Karpas-422 (cell line): Measurements from ENCODE around the gene ZNF581. TPM values are rescaled to one million over a fixed set of nuclear protein-coding genes. Genes with fewer than 3 reads are reported as not detected.
A peak's percentile ranks its signal among the peaks of the same experiment; 100 is the strongest.

Experiments used
- DNase-seq: peaks from one replicate; pipeline ENCODE4 v3.0.0-alpha.2; 2015
- H2AFZ ChIP-seq: fragments of 200-600 bp; sonication (generic); 2 replicates; pipeline ENCODE4 v1.6.1; 2014; ENCODE audit warnings: antibody characterized with exemption, low read length, mixed read lengths
- H3K27ac ChIP-seq: fragments of 200-600 bp; sonication (generic); 2 replicates; pipeline ENCODE4 v1.5.1; 2014; ENCODE audit warnings: mild to moderate bottlenecking, low read length, moderate library complexity
- H3K27me3 ChIP-seq: fragments of 200-600 bp; sonication (generic); 2 replicates; pipeline ENCODE4 v1.6.1; 2014; ENCODE audit warnings: low read length, mixed read lengths
- H3K36me3 ChIP-seq: fragments of 200-600 bp; sonication (generic); 2 replicates; pipeline ENCODE4 v1.6.1; 2014; ENCODE audit warnings: low read length, mixed read lengths; ENCODE audit not compliant: insufficient read depth
- H3K4me1 ChIP-seq: fragments of 200-600 bp; sonication (generic); 2 replicates; pipeline ENCODE4 v1.6.1; 2014; ENCODE audit warnings: mild to moderate bottlenecking, low read length, mixed read lengths
- H3K4me2 ChIP-seq: fragments of 200-600 bp; sonication (generic); 2 replicates; pipeline ENCODE4 v1.6.1; 2014; ENCODE audit warnings: low read length, low read depth, mild to moderate bottlenecking; ENCODE audit not compliant: poor library complexity, severe bottlenecking
- H3K4me3 ChIP-seq: fragments of 200-600 bp; sonication (generic); 2 replicates; pipeline ENCODE4 v1.5.1; 2014; ENCODE audit warnings: mild to moderate bottlenecking, antibody characterized with exemption, low read length, mixed read lengths
- H3K79me2 ChIP-seq: fragments of 200-600 bp; sonication (generic); 2 replicates; pipeline ENCODE4 v1.6.1; 2014; ENCODE audit warnings: mild to moderate bottlenecking, low read length, mixed read lengths
- H3K9ac ChIP-seq: fragments of 200-600 bp; sonication (generic); 2 replicates; pipeline ENCODE4 v1.6.0; 2014; ENCODE audit warnings: low read length
- H3K9me2 ChIP-seq: fragments of 200-600 bp; sonication (generic), shearing (Covaris generic); replicated peaks from 2 replicates; pipeline ENCODE4 v1.6.0; 2014; ENCODE audit warnings: mild to moderate bottlenecking, low read length, moderate library complexity; ENCODE audit not compliant: insufficient read depth
- H3K9me3 ChIP-seq: fragments of 300-700, 200-600 bp; sonication (generic); 2 replicates; pipeline ENCODE4 v1.6.1; 2014; ENCODE audit warnings: low read length, mixed read lengths
- H4K20me1 ChIP-seq: fragments of 200-600 bp; sonication (generic); 2 replicates; pipeline ENCODE4 v1.6.1; 2014; ENCODE audit warnings: mild to moderate bottlenecking, antibody characterized with exemption, low read length, low read depth; ENCODE audit not compliant: insufficient read depth
- total RNA-seq: library from RNA; depleted of rRNA; stranded (reverse); fragments of >200 nt; shearing (Covaris generic); gene quantifications from 2 replicates; pipeline ENCODE4 v1.2.3, GENCODE V29; 2014; ENCODE audit warnings: low replicate concordance

ZNF581 gene
- total RNA-seq, 1 experiment from 2014 or later = 119 TPM

GRCh38 chr19:55638864-55639359 lies 4.5 kb upstream of the ZNF581 start:
- Histone ChIP-seq H3K4me3 (no peak overlapping the region), H4K20me1 (no peaks in the 10 kb centered on the region; the same call in 1 of the 2 replicates), H3K27me3 (no peaks in the 10 kb centered on the region), H3K9ac (no peak overlapping the region), H3K4me1 (peaks cover 47% of the 10 kb centered on the region), H3K36me3 (peaks cover 7% of the 10 kb centered on the region), H3K79me2 (peaks cover 70% of the 10 kb centered on the region), H3K9me2 (no peaks in the 10 kb centered on the region), H3K9me3 (no peaks in the 10 kb centered on the region), H3K27ac (peak overlapping the region; percentile 96; the same call in 1 of the 2 replicates), H3K4me2 (no peak overlapping the region), H2AFZ (no peak overlapping the region)
- peak; percentile 95 for DNase-seq

- no peak overlapping the region for H2AFZ ChIP-seq
- peak overlapping the region; percentile 96 for H3K27ac ChIP-seq
- H3K4me1 ChIP-seq = peaks cover 49% of the 10 kb centered on the region
- H3K36me3 ChIP-seq = peaks cover 15% of the 10 kb centered on the region
- no peaks in the 10 kb centered on the region for H3K27me3 ChIP-seq
- H3K4me3 ChIP-seq = peak overlapping the region; percentile 95
- H3K9me2 ChIP-seq = no peaks in the 10 kb centered on the region
- DNase-seq = peak; percentile 82
- H4K20me1 ChIP-seq = no peaks in the 10 kb centered on the region; the same call in 1 of the 2 replicates
- H3K9ac ChIP-seq = peak overlapping the region; percentile 99
- H3K9me3 ChIP-seq = no peaks in the 10 kb centered on the region
- H3K79me2 ChIP-seq = peaks cover 74% of the 10 kb centered on the region
- peak overlapping the region; percentile 93 for H3K4me2 ChIP-seq
Measured at GRCh38 chr19:55640043-55640576, 3.3 kb upstream of the ZNF581 start.

GRCh38 chr19:55640577-55641425 lies 2.6 kb upstream of the ZNF581 start, which contains the start of gene ZNF580:
TSS of gene ZNF580 (plus strand) at chr19:55641002. CDS start at chr19:55642509, 1,507 bp downstream.
- peak within 1 kb of the TSS; percentile 96 for H3K27ac ChIP-seq
- no peaks in the 10 kb centered on the region; the same call in 1 of the 2 replicates for H4K20me1 ChIP-seq
- DNase-seq = peak; percentile 96
- H3K9ac ChIP-seq = peak within 1 kb of the TSS; percentile 99
- H3K36me3 ChIP-seq = peaks cover 22% of the 10 kb centered on the region
- no peak within 1 kb of the TSS for H2AFZ ChIP-seq
- peak within 1 kb of the TSS; percentile 93 for H3K4me2 ChIP-seq
- peaks cover 54% of the 10 kb centered on the region for H3K4me1 ChIP-seq
- H3K4me3 ChIP-seq = peak within 1 kb of the TSS; percentile 95
- H3K9me3 ChIP-seq = no peaks in the 10 kb centered on the region
- H3K27me3 ChIP-seq = no peaks in the 10 kb centered on the region
- no peaks in the 10 kb centered on the region for H3K9me2 ChIP-seq
- peaks cover 74% of the 10 kb centered on the region for H3K79me2 ChIP-seq

DNA sequence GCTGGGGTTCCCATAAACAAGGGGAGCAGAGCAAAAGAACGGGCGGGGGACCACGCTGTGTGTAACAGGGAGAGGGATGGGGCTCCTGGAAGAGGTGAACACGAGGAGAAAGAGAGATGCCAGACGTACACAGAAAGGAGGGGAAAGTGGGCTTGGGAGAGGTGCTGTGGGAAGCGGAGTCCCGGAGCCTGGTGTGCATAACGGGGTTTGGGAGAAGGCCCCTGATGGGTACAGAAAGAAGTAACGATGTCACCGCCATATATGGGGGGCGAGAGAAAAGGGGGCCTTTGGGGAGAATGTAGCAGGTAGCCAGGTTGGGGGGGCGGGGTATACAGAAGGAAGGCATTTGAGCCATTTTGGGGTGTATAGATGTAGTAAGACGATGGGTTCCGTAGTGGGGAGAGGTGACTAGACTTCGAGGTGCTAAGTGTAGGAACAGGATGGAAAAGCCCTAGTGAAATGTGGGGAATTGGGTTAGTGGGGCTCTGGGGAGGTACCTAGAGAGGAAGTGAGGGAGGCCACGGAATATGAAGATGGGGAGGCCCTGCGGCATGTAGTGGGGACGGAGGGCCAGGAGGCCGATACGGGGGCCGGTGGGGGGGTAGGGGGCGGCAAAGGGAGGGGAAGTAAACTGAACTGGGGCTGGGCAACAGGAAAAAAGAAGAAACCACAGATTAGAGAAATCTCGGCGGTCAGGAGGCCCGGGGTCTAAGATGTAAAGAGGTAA lies 1.9 kb upstream of the ZNF581 start:
- DNase-seq = peak; percentile 88
- no peak overlapping the region for H2AFZ ChIP-seq

DNA sequence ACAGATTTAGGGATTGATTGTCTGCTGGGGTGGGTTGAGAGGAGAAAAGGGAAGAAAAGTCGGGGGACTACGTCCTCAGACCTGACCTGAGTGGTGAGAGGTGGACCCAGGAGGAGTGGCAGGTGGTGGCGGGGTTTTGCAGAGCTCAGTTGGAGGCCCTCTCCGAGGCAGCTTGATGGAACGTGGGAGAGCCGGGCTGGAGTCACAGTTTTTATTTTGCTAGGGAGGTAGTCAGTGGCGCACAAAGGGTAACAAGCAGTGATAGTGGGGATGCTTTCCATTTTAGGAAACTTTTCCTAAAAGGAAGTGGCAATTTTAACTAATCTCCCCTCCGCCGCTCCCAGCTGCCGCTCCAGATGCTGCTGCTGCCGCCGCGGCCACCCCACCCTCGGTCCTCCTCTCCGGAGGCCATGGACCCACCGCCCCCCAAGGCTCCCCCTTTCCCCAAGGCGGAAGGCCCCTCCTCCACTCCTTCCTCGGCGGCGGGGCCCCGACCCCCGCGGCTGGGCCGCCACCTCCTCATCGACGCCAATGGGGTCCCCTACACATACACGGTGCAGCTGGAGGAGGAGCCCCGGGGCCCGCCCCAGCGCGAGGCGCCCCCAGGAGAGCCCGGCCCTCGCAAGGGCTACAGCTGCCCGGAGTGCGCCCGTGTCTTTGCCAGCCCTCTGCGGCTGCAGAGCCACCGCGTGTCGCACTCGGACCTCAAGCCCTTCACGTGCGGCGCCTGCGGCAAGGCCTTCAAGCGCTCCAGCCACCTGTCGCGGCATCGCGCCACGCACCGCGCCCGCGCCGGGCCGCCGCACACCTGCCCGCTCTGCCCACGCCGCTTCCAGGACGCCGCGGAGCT lies 1.1 kb upstream of the ZNF581 start:
- Histone ChIP-seq H3K4me1 (peaks cover 55% of the 10 kb centered on the region), H3K9me3 (no peaks in the 10 kb centered on the region), H3K4me2 (peak overlapping the region; percentile 93), H3K36me3 (peaks cover 22% of the 10 kb centered on the region), H2AFZ (no peak overlapping the region), H3K27me3 (no peaks in the 10 kb centered on the region), H4K20me1 (no peaks in the 10 kb centered on the region; the same call in 1 of the 2 replicates), H3K79me2 (peaks cover 58% of the 10 kb centered on the region), H3K4me3 (peak overlapping the region; percentile 95), H3K27ac (peak overlapping the region; percentile 96), H3K9ac (peak overlapping the region; percentile 99), H3K9me2 (no peaks in the 10 kb centered on the region)
- DNase-seq = peak; percentile 90

More for the DNA sequence above, 1.9 kb upstream of the ZNF581 start:
- Histone ChIP-seq H3K4me3 (peak overlapping the region; percentile 95), H3K4me1 (peaks cover 52% of the 10 kb centered on the region), H3K27ac (peak overlapping the region; percentile 96), H3K9me3 (no peaks in the 10 kb centered on the region), H3K36me3 (peaks cover 22% of the 10 kb centered on the region), H3K79me2 (peaks cover 66% of the 10 kb centered on the region), H3K9me2 (no peaks in the 10 kb centered on the region), H4K20me1 (no peaks in the 10 kb centered on the region; the same call in 1 of the 2 replicates), H3K9ac (peak overlapping the region; percentile 99), H3K27me3 (no peaks in the 10 kb centered on the region), H3K4me2 (peak overlapping the region; percentile 93)

DNA sequence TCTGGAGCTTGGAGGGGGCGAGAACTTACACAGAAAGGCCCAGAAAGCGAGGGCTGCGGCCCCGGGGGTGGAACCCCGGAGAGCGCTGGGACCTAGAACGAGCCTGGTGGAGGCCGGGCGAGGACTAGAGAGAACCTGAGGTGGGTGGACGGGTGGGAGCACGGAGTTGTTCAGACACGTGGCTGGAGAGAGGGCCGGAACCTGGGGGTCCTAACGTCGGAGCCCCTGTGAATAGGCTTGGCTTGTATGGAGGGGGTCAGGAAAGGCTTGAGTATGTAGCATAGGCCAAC lies 383 bp downstream of the ZNF581 start:
- no peaks in the 10 kb centered on the region for H3K27me3 ChIP-seq
- H4K20me1 ChIP-seq = no peaks in the 10 kb centered on the region; the same call in 1 of the 2 replicates
- peak overlapping the region; percentile 99 for H3K9ac ChIP-seq
- no peak overlapping the region for H2AFZ ChIP-seq
- peaks cover 64% of the 10 kb centered on the region for H3K4me1 ChIP-seq
- peaks cover 54% of the 10 kb centered on the region for H3K79me2 ChIP-seq
- DNase-seq = no peak
- peak overlapping the region; percentile 95 for H3K4me3 ChIP-seq
- no peaks in the 10 kb centered on the region for H3K9me3 ChIP-seq
- H3K27ac ChIP-seq = peak overlapping the region; percentile 96
- H3K36me3 ChIP-seq = peaks cover 15% of the 10 kb centered on the region
- peak overlapping the region; percentile 93 for H3K4me2 ChIP-seq
- H3K9me2 ChIP-seq = no peaks in the 10 kb centered on the region

- no peaks in the 10 kb centered on the region for H3K9me3 ChIP-seq
- peak overlapping the region; percentile 95 for H3K4me3 ChIP-seq
- peak overlapping the region; percentile 93 for H3K4me2 ChIP-seq
- H4K20me1 ChIP-seq = no peaks in the 10 kb centered on the region; the same call in 1 of the 2 replicates
- no peaks in the 10 kb centered on the region for H3K27me3 ChIP-seq
- H3K9me2 ChIP-seq = no peaks in the 10 kb centered on the region
- peaks cover 15% of the 10 kb centered on the region for H3K36me3 ChIP-seq
- H3K4me1 ChIP-seq = peaks cover 66% of the 10 kb centered on the region
- no peak overlapping the region for H2AFZ ChIP-seq
- peak; percentile 67 for DNase-seq
- peaks cover 58% of the 10 kb centered on the region for H3K79me2 ChIP-seq
- peak overlapping the region; percentile 96 for H3K27ac ChIP-seq
- peak overlapping the region; percentile 99 for H3K9ac ChIP-seq
Measured at GRCh38 chr19:55644191-55644833, 863 bp downstream of the ZNF581 start.
